ENCODE results near the gene LHCGR.
"Not testable (repeated sequence)": the region's sequence is repeated elsewhere in the genome, so short reads cannot be mapped to it uniquely, and the experiment has no call there.

Gene LHCGR

GRCh38 chr2:48747319-48747718 is 8.2 kb downstream of the LHCGR start:
- no peak for DNase-seq (ENCODE audit: extremely low read depth in 1 of 2, low read depth in 1 of 2)

GRCh38 chr2:48739236-48739635 is 16.3 kb downstream of the LHCGR start:
- not testable (repeated sequence) for DNase-seq (ENCODE audit: extremely low read depth in 1 of 2, low read depth in 1 of 2)

- no peak for DNase-seq (ENCODE audit: extremely low read depth in 1 of 2, low read depth in 1 of 2)
Observed at GRCh38 chr2:48738806-48739205, 16.7 kb downstream of the LHCGR start.

- DNase-seq (ENCODE audit: extremely low read depth in 1 of 2, low read depth in 1 of 2), result no peak
Observed at GRCh38 chr2:48736251-48736650, 19.3 kb downstream of the LHCGR start.

- no peak for DNase-seq (ENCODE audit: extremely low read depth in 1 of 2, low read depth in 1 of 2)
Observed at GRCh38 chr2:48734576-48735303, 20.8 kb downstream of the LHCGR start.

- no peak for DNase-seq (ENCODE audit: extremely low read depth in 1 of 2, low read depth in 1 of 2)
Observed at GRCh38 chr2:48733067-48733503, 22.4 kb downstream of the LHCGR start.

- DNase-seq (ENCODE audit: extremely low read depth in 1 of 2, low read depth in 1 of 2), result no peak
Observed at GRCh38 chr2:48728840-48729239, 26.7 kb downstream of the LHCGR start.

GRCh38 chr2:48728295-48728694 is 27.2 kb downstream of the LHCGR start:
- DNase-seq (ENCODE audit: extremely low read depth in 1 of 2, low read depth in 1 of 2), result no peak

- no peak for DNase-seq (ENCODE audit: extremely low read depth in 1 of 2, low read depth in 1 of 2)
Observed at GRCh38 chr2:48727560-48727959, 28.0 kb downstream of the LHCGR start.

GRCh38 chr2:48725696-48726494 is 29.6 kb downstream of the LHCGR start:
- DNase-seq (ENCODE audit: extremely low read depth in 1 of 2, low read depth in 1 of 2), result no peak

GRCh38 chr2:48724278-48724677 is 31.2 kb downstream of the LHCGR start:
- no peak for DNase-seq (ENCODE audit: extremely low read depth in 1 of 2, low read depth in 1 of 2)

- DNase-seq (ENCODE audit: extremely low read depth in 1 of 2, low read depth in 1 of 2), result no peak
Observed at GRCh38 chr2:48723129-48723528, 32.4 kb downstream of the LHCGR start.

GRCh38 chr2:48722391-48722790 is 33.1 kb downstream of the LHCGR start:
- no peak for DNase-seq (ENCODE audit: extremely low read depth in 1 of 2, low read depth in 1 of 2)

GRCh38 chr2:48721158-48721557 is 34.4 kb downstream of the LHCGR start:
- DNase-seq (ENCODE audit: extremely low read depth in 1 of 2, low read depth in 1 of 2), result no peak

- no peak for DNase-seq (ENCODE audit: extremely low read depth in 1 of 2, low read depth in 1 of 2)
Observed at GRCh38 chr2:48719480-48720177, 35.9 kb downstream of the LHCGR start.

GRCh38 chr2:48717846-48718245 is 37.7 kb downstream of the LHCGR start:
- DNase-seq (ENCODE audit: extremely low read depth in 1 of 2, low read depth in 1 of 2), result no peak

- no peak for DNase-seq (ENCODE audit: extremely low read depth in 1 of 2, low read depth in 1 of 2)
Observed at GRCh38 chr2:48715956-48716355, 39.6 kb downstream of the LHCGR start.

GRCh38 chr2:48715042-48715899 is 40.3 kb downstream of the LHCGR start:
- DNase-seq (ENCODE audit: extremely low read depth in 1 of 2, low read depth in 1 of 2), result no peak

GRCh38 chr2:48714245-48714644 is 41.3 kb downstream of the LHCGR start:
- no peak for DNase-seq (ENCODE audit: extremely low read depth in 1 of 2, low read depth in 1 of 2)

- no peak for DNase-seq (ENCODE audit: extremely low read depth in 1 of 2, low read depth in 1 of 2)
Observed at GRCh38 chr2:48713647-48714046, 41.9 kb downstream of the LHCGR start.

GRCh38 chr2:48712151-48712550 is 43.4 kb downstream of the LHCGR start:
- DNase-seq (ENCODE audit: extremely low read depth in 1 of 2, low read depth in 1 of 2), result no peak

Data from stimulated activated CD8-positive, alpha-beta memory T cell treated with anti-CD3 and anti-CD28 coated beads, Interleukin-7, amount 100 ng/mL, for 48 hours (primary cell).